Parathyroid adenoma (tissue), 2 donors: ENCODE data around the gene ZFAND3.

ENCODE experiments used
- H2AFZ ChIP-seq: fragments of 300-600 bp; sonication (generic); one replicate; pipeline ENCODE4 v1.7.0; 2017; ENCODE audit warnings: antibody characterized with exemption, mild to moderate bottlenecking
- H3K27ac ChIP-seq: fragments of 300-600 bp; sonication (generic); one replicate; pipeline ENCODE4 v1.7.0; 2017
- H3K27me3 ChIP-seq: fragments of 300-600 bp; sonication (generic); one replicate; pipeline ENCODE4 v1.7.0; 2017; ENCODE audit warnings: low read length; ENCODE audit not compliant: control insufficient read depth, insufficient read depth
- H3K36me3 ChIP-seq: fragments of 300-600 bp; sonication (generic); one replicate; pipeline ENCODE4 v1.7.0; 2017; ENCODE audit warnings: low read length; ENCODE audit not compliant: control insufficient read depth, insufficient read depth
- H3K4me1 ChIP-seq: fragments of 300-600 bp; sonication (generic); one replicate; pipeline ENCODE4 v1.7.0; 2017; ENCODE audit warnings: control low read depth
- H3K4me2 ChIP-seq: fragments of 300-600 bp; sonication (generic); one replicate; pipeline ENCODE4 v1.7.0; 2017; ENCODE audit warnings: low read length
- H3K4me3 ChIP-seq: fragments of 300-600 bp; sonication (generic); one replicate; pipeline ENCODE4 v1.7.0; 2017; ENCODE audit warnings: low read depth, low read length
- H3K79me2 ChIP-seq: fragments of 300-600 bp; sonication (generic); one replicate; pipeline ENCODE4 v1.7.0; 2017; ENCODE audit warnings: control low read depth
- H3K9ac ChIP-seq: fragments of 300-600 bp; sonication (generic); one replicate; pipeline ENCODE4 v1.7.0; 2017; ENCODE audit warnings: mild to moderate bottlenecking
- H3K9me3 ChIP-seq: fragments of 300-600 bp; sonication (generic); one replicate; pipeline ENCODE4 v1.7.0; 2017; ENCODE audit warnings: low read length; ENCODE audit not compliant: control insufficient read depth
- CTCF ChIP-seq: fragments of 300-600 bp; sonication (generic); IDR thresholded peaks from one replicate; pipeline ENCODE4 v1.7.0; 2017; ENCODE audit warnings: antibody characterized with exemption, mild to moderate bottlenecking
- donor health status: primary hyperparathyroidism.

Gene ZFAND3

GRCh38 chr6:38193051-38193450 lies 373.5 kb downstream of the ZFAND3 start:
- Histone ChIP-seq H3K79me2 (no peaks in the 10 kb centered on the region), H3K4me1 (no peaks in the 10 kb centered on the region), H3K9ac (no peak overlapping the region), H3K9me3 (no peaks in the 10 kb centered on the region), H3K4me3 (no peak overlapping the region), H3K36me3 (no peaks in the 10 kb centered on the region), H2AFZ (no peak overlapping the region), H3K27me3 (no peaks in the 10 kb centered on the region), H3K27ac (no peak overlapping the region), H3K4me2 (no peak overlapping the region)
- no peak for TF ChIP-seq CTCF

- no peak overlapping the region for H3K9ac ChIP-seq
- H3K4me1 ChIP-seq, result no peaks in the 10 kb centered on the region
- no peaks in the 10 kb centered on the region for H3K27me3 ChIP-seq
- no peaks in the 10 kb centered on the region for H3K9me3 ChIP-seq
- TF ChIP-seq CTCF, result no peak
- H3K27ac ChIP-seq, result no peak overlapping the region
- H3K4me2 ChIP-seq, result no peak overlapping the region
- no peak overlapping the region for H2AFZ ChIP-seq
- H3K36me3 ChIP-seq, result no peaks in the 10 kb centered on the region
- no peak overlapping the region for H3K4me3 ChIP-seq
- no peaks in the 10 kb centered on the region for H3K79me2 ChIP-seq
Measured at GRCh38 chr6:38193481-38194281, 374.2 kb downstream of the ZFAND3 start.

- Histone ChIP-seq H3K4me2 (no peak overlapping the region), H3K4me1 (no peaks in the 10 kb centered on the region)
- TF ChIP-seq CTCF, result no peak
Measured at GRCh38 chr6:38194282-38194572, 374.7 kb downstream of the ZFAND3 start.

GRCh38 chr6:38194589-38194988 lies 375.1 kb downstream of the ZFAND3 start:
- Histone ChIP-seq H3K4me1 (no peaks in the 10 kb centered on the region), H3K27ac (no peak overlapping the region), H2AFZ (no peak overlapping the region), H3K27me3 (no peaks in the 10 kb centered on the region), H3K4me2 (no peak overlapping the region), H3K36me3 (no peaks in the 10 kb centered on the region), H3K79me2 (no peaks in the 10 kb centered on the region), H3K9ac (no peak overlapping the region), H3K4me3 (no peak overlapping the region), H3K9me3 (no peaks in the 10 kb centered on the region)
- TF ChIP-seq CTCF, result no peak

More at GRCh38 chr6:38194282-38194572, 374.7 kb downstream of the ZFAND3 start:
- Histone ChIP-seq H3K27ac (no peak overlapping the region), H3K36me3 (no peaks in the 10 kb centered on the region), H3K79me2 (no peaks in the 10 kb centered on the region), H3K4me3 (no peak overlapping the region), H3K9me3 (no peaks in the 10 kb centered on the region), H3K27me3 (no peaks in the 10 kb centered on the region), H3K9ac (no peak overlapping the region), H2AFZ (no peak overlapping the region)

GRCh38 chr6:38195113-38195635 lies 375.6 kb downstream of the ZFAND3 start:
- Histone ChIP-seq H3K79me2 (no peaks in the 10 kb centered on the region), H3K36me3 (no peaks in the 10 kb centered on the region), H3K4me3 (no peak overlapping the region), H3K9me3 (no peaks in the 10 kb centered on the region), H3K27me3 (no peaks in the 10 kb centered on the region), H3K27ac (no peak overlapping the region), H3K4me1 (no peaks in the 10 kb centered on the region), H2AFZ (no peak overlapping the region), H3K9ac (no peak overlapping the region), H3K4me2 (no peak overlapping the region)
- no peak for TF ChIP-seq CTCF
